Right hindlimb (tissue), 1 donor: ENCODE results near the gene CP.
"Not testable (repeated sequence)": the region's sequence is repeated elsewhere in the genome, so short reads cannot be mapped to it uniquely, and the experiment has no call there.

ENCODE experiments used
- DNase-seq: peaks from one replicate; pipeline ENCODE4 v3.0.0-alpha.2; 2018

Gene CP

GRCh38 chr3:149221783-149222517 lies at the start of gene CP:
Gene CP, minus strand, starts transcription at chr3:149221829. Its CDS starts 37 bp downstream, at chr3:149221792.
- DNase-seq, result no peak

DNA sequence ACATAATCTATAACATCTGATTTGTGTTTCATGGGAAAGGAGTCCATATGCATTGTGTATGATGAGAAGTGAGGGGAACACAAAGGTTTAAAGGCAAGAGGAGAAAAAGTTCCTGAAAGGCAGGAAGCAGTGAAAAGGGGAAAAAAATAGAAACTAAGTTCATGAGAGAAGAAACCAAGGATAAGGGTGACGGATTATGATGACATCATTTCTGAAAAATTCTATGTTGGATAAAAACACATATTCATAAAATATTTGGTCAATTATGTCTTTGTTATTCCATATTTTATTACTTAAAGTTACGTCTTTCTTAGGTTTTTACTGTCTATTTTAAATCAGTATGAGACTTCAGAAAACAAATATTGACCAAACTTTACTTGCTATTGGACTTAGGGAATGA lies 48.6 kb upstream of the CP start:
- DNase-seq, result no peak

DNA sequence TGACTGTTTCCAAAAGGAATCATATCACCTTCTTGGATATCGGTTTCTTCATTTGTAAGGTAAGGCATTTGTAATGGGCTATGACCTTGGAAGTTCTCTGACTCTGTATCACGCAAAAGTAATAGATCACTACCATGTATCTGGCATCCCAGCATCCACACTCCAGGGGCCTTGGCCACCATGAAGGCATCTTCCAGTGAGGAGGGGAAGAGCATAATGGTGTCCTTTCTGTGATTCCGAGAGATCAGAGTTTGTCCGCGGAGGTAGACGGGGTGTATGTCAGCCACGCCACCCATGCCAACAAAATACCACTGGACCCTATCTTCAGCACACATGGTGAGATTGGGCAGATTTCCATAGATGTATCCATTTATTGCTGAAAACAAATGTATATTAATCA lies 48.1 kb upstream of the CP start:
- DNase-seq, result no peak

- DNase-seq, result no peak
These were observed 45.9 kb upstream of the CP start for GRCh38 chr3:149267565-149267964.

DNA sequence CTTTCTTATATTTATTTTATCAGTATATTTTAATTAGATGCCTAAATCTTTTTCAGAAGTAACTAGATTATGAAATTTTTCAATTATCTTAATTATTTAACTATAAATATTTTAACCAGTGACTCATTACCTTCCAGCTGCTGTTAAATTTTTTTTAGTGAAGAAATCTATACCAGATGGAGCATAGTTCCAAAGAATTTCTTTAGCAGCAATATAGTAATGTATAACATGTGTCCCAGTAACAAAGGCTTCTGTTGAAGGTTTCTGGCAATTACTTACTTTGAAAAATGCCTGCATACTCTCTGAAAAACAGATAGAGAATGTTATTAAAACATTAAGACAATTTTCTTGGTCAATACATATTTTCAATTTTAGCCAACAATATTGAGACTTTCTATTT lies 45.1 kb upstream of the CP start:
- no peak for DNase-seq

DNA sequence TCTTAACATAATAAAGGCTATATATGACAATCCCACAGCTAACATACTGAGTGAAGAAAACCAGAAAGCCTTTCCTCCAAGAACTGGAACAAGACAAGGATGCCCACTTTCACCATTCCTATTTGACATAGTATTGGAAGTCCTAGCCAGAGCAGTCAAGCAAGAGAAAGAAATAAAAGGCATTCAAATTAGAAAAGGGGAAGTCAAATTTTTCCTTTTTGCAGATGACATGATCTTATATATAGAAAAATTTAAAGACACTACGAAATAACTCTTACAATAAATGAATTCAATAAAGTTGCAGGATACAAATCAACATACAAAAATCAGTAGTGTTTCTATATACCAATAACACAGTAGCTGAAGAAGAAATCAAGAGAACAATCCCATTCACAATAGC lies 42.2 kb upstream of the CP start:
- DNase-seq, result no peak

DNA sequence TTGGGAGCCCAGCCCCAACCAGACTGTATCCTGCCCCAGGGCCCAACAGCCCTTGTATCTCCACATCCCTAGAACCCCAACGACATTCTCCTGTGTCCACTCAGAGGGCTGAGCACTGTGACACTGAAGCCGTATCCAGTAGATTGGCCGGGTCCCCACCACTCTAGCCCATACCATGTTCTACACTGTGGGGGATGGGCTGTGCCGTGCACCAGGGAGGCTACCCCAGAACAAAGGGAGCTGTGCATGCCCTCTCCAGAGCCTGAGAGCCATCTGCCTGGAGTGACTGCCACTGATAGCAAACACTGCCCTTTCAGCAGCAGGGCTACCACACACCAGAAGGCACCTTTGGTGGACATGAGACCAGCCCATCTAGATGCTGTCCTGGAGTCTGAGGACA lies 37.1 kb upstream of the CP start:
- DNase-seq, result no peak

DNA sequence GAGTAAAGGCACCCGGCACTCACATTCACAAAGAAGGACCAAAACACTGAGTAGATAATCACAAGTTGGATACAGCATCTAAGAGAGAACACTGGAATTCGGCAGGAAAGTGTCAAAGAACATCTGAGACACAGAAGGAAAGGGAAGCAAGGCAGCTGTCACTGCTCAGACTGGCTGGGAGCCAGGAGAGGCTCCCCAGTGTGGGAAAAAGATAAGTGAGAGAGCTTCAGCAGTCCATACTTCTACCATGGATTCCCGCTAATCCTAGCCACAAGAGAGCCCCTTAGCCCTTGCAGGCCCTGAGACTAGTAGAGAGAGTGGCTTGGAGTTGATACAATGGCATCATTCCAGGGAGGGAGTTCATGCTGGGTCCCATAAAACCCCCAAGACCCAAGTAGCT lies 36.7 kb upstream of the CP start:
- peak; percentile 50 for DNase-seq

DNA sequence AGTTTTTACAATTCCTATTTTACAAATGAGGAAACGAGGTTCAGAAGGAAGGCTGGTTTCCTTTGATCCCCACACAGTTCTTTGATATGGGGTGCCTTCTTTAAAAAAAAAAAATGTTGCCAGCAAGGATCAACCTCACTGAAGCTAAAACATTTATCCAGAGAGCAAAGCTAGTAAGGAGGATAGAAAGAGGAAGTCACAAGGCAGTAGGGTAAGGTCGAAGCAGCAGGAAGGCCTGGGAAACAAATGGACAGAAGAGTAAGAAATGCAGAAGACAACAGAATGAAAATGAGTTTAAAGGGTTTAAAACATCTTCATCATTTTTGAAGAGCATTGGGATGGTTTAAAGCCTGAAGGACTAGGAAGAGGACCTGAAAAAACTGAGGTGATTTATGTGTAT lies 30.6 kb upstream of the CP start:
- no peak for DNase-seq

- DNase-seq, result no peak
These were observed 29.6 kb upstream of the CP start for GRCh38 chr3:149251186-149251585.

GRCh38 chr3:149247929-149248691 lies 26.5 kb upstream of the CP start:
- DNase-seq, result no peak

GRCh38 chr3:149247008-149247710 lies 25.5 kb upstream of the CP start:
- no peak for DNase-seq

GRCh38 chr3:149245738-149246451 lies 24.3 kb upstream of the CP start:
- no peak for DNase-seq

DNA sequence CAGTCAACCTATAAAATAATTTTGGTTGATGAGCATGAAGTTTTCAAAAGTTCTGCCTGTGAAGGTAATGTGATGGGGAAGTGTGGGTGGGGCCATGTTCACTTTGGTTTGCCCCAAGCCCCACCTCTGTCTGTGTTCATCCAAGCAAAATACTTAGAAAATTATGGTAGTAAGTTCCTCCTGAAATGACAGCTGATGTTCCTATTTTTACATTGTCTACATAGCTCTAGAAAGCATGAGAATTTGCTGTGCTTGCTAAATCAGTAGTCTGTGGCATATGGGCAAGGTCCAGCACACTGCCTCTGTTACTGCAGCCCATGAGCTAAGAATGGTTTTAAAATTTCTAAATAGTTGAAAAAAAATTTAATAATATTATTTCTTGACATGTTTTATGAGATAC lies 21.9 kb upstream of the CP start:
- DNase-seq, result no peak

GRCh38 chr3:149239357-149239936 lies 17.8 kb upstream of the CP start:
- no peak for DNase-seq

GRCh38 chr3:149238268-149238667 lies 16.6 kb upstream of the CP start:
- DNase-seq, result not testable (repeated sequence)

GRCh38 chr3:149235599-149236424 lies 14.2 kb upstream of the CP start:
- DNase-seq, result no peak

- no peak for DNase-seq
These were observed 13.1 kb upstream of the CP start for GRCh38 chr3:149234671-149235245.

- no peak for DNase-seq
These were observed 11.7 kb upstream of the CP start for GRCh38 chr3:149233323-149233722.

DNA sequence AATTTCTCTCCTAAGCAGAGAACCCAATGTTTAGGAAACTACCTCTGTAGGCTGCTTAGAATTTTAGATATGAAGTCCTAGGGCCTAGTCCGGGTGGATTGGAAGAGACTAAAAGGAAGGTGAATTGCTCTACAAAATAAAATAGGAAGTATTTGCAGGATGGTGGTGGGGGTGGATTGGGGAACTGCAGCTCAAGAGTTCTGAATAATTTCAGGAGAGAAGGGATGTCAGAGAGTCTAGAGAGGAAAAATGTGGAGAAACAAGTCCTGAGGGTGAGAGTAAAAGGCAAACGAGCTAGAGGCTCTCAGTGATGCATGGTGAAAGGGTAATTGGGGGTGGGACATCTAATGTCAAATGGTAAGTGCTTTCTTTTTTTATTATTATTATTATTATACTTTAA lies 10.2 kb upstream of the CP start:
- no peak for DNase-seq

DNA sequence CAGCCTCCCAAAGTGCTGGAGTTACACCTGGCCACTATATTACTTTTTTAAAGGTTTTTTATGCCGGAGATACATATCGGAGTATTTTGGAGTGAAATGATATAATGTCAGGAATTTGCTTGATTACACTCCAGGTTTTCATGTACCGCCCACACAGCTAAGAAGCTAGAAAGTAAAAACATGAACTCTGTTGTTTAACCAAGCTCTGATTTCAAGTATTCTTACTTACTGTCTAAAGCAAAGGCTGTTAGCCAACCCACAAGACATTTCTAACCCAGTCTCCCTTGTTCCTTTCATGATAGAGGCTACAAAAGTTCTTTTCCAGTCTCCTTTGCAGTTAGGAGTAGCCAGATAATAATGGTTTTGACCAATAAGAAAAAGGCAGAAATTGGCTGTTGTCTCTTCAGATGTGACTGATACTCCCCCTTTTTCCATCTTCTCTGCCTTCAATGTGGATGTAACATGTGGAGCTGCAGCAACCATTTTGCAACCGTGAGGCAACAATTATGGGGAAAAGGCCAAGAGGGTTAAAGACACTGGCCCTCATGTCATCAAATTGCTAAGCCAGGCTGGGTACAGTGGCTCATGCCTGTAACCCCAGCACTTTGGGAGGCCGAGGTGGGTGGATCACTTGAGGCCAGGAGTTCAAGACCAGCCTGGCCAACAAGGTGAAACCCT lies 6.1 kb upstream of the CP start:
- DNase-seq, result no peak
